Duodenal mucosa (tissue), 2 donors: ENCODE measurements around the gene MGAT5B.
"Not testable (repeated sequence)": the region's sequence is repeated elsewhere in the genome, so short reads cannot be mapped to it uniquely, and the experiment has no call there.

Source experiments
- H3K27ac ChIP-seq: one replicate; pipeline ENCODE4 v1.7.0; 2013; ENCODE audit warnings: low read depth, low read length
- H3K27me3 ChIP-seq, 2 donors: one replicate each; pipeline ENCODE4 v1.7.0; 2013; ENCODE audit warnings: low read length in 2 of 2, control low read depth in 1 of 2; ENCODE audit not compliant: insufficient read depth in 2 of 2, control insufficient read depth in 1 of 2
- H3K36me3 ChIP-seq, 2 donors: one replicate each; pipeline ENCODE4 v1.7.0; 2013; ENCODE audit warnings: low read length in 2 of 2, control low read depth in 1 of 2; ENCODE audit not compliant: insufficient read depth in 2 of 2, control insufficient read depth in 1 of 2
- H3K4me1 ChIP-seq, 2 donors: one replicate each; pipeline ENCODE4 v1.7.0; 2013; ENCODE audit warnings: low read length in 2 of 2, control low read depth in 1 of 2; ENCODE audit not compliant: insufficient read depth in 2 of 2, control insufficient read depth in 1 of 2
- H3K4me3 ChIP-seq, 2 donors: one replicate each; pipeline ENCODE4 v1.7.0; 2013; ENCODE audit warnings: low read length in 2 of 2, low read depth in 1 of 2
- H3K9ac ChIP-seq, 2 donors: one replicate each; pipeline ENCODE4 v1.7.0; 2013; ENCODE audit warnings: low read length in 2 of 2, low read depth in 1 of 2
- H3K9me3 ChIP-seq, 2 donors: one replicate each; pipeline ENCODE4 v1.7.0; 2013; ENCODE audit warnings: low read length in 2 of 2, control low read depth in 1 of 2; ENCODE audit not compliant: control insufficient read depth in 1 of 2

The MGAT5B gene

DNA sequence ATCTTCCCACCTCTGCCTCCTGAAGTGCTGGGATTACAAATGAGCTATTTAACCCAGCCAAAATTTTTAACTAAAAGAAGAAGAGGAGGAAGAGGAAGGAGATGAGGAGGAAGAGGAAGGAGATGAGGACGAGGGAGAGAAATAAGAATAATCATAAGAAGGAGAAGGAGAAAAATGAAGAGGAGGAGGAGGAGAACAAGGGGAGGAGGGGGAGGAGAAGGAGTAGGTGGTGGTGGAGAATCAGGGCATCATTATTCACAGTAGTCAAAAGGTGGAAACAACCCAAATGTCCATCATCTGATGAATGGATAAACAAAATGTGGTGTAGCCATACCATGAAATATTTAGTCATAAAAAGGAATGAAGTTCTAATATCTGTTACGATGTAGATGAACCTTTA lies 21.2 kb upstream of the MGAT5B start:
- Histone ChIP-seq H3K27ac (no peak overlapping the region), H3K36me3 (no peaks in the 10 kb centered on the region), H3K4me3 (no peak overlapping the region), H3K4me1 (no peaks in the 10 kb centered on the region), H3K9me3 (no peaks in the 10 kb centered on the region), H3K27me3 (peaks cover 10 to 16% of the 10 kb centered on the region in 2 donors), H3K9ac (no peak overlapping the region)

DNA sequence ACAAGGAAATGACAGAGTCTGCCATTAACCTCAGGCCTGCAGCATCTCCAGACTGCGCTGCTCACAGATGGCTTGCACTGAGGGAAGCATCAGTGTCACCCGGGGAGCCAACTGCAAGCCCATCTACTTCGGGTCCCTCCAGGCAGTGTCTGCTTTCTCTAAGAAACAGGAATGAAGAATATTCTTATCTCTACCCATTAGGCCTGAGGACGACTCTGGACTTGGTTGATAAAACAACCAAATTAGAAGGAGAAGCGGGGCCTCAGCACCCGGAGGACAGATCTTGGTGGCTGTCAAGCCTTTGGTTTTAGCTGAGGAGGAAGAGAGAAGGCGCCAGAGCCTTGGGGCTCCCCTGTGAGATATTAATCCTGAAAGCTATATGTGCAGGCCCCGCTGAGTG lies 19.5 kb upstream of the MGAT5B start:
- peaks cover 10 to 16% of the 10 kb centered on the region in 2 donors for H3K27me3 ChIP-seq
- H3K36me3 ChIP-seq, result no peaks in the 10 kb centered on the region
- no peak overlapping the region for H3K4me3 ChIP-seq
- H3K9me3 ChIP-seq, result no peaks in the 10 kb centered on the region
- H3K27ac ChIP-seq, result no peak overlapping the region
- no peaks in the 10 kb centered on the region for H3K4me1 ChIP-seq
- H3K9ac ChIP-seq, result no peak overlapping the region

DNA sequence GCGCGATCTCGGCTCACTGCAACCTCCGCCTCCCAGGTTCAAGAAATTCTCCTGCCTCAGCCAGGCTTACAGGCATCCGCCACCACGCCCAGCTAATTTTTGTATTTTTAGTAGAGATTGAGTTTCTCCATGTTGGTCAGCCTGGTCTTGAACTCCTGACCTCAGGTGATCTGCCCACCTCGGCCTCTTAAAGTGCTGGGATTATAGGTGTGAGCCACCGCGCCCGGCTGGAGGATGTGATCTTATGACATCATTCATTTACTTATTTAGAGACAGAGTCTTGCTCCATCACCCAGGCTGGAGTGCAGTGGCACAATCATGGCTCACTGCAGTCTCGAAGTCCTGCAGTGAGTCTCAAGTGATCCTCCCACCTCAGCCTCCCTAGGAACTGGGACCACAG lies 19.0 kb upstream of the MGAT5B start:
- H3K9me3 ChIP-seq, H3K27ac ChIP-seq, H3K4me1 ChIP-seq, H3K4me3 ChIP-seq, H3K9ac ChIP-seq, H3K36me3 ChIP-seq: not testable (repeated sequence)
- H3K27me3 ChIP-seq, result peaks cover 5 to 11% of the 10 kb centered on the region in 2 donors

DNA sequence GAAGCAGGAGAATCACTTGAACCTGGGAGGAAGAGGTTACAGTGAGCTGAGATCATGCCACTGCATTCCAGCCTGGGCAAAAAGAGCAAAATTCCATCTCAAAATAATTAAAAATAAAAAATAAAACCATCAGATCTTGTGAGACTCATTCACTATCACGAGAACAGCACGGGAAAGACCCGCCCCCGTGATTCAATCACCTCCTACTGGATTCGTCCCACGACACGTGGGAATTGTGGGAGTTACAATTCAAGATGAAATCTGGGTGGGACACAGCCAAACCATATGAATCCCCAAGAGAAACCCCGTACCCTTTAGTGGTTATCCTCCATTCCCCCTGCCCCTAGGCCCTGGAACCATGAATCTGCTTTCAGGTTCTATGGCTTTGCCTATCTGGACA lies 15.4 kb upstream of the MGAT5B start:
- no peaks in the 10 kb centered on the region for H3K9me3 ChIP-seq
- H3K27me3 ChIP-seq, result no peaks in the 10 kb centered on the region
- H3K27ac ChIP-seq, result no peak overlapping the region
- no peak overlapping the region for H3K4me3 ChIP-seq
- no peak overlapping the region for H3K9ac ChIP-seq
- no peaks in the 10 kb centered on the region for H3K4me1 ChIP-seq
- no peaks in the 10 kb centered on the region for H3K36me3 ChIP-seq

DNA sequence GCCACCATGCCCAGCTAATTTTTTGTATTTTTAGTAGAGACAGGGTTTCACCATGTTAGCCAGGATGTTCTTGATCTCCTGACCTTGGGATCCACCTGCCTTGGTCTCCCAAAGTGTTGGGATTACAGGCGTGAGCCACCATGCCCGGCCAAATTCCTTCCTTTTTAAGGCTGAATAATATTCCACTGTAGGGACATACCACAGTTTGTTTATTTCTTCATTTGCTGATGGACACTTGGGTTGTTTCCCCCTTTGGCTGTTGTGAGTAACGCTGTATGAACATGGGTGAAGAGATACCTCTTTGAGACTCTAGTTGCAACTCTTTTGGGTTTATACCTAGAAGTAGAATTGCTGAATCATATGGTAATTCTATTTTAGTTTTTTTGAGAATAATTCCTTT lies 13.1 kb upstream of the MGAT5B start:
- Histone ChIP-seq H3K27me3 (no peaks in the 10 kb centered on the region), H3K27ac (no peak overlapping the region), H3K9me3 (no peaks in the 10 kb centered on the region), H3K4me1 (no peaks in the 10 kb centered on the region), H3K36me3 (no peaks in the 10 kb centered on the region), H3K9ac (no peak overlapping the region), H3K4me3 (no peak overlapping the region)

DNA sequence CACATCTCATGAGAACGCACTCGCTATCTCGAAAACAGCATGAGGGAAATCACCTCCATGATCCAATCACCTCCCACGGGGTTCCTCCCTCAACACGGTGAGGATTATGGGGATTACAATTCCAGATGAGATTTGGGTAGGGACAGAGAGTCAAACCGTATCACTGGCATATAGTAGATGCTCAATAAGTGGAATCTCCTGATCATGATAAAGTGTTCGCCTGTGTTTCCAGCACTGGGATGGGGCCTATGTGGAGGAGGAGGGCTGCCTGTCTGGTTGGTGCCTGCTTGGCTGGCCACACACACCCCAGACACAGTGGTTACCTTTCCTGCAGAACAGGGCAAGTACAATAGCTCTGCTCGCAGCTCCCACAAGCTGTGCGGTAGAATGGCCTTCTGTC lies 6.1 kb upstream of the MGAT5B start:
- no peak overlapping the region for H3K4me3 ChIP-seq
- peaks cover 14% of the 10 kb centered on the region in 2 donors for H3K27me3 ChIP-seq
- H3K9ac ChIP-seq, result no peak overlapping the region
- no peak overlapping the region for H3K27ac ChIP-seq
- H3K9me3 ChIP-seq, result no peaks in the 10 kb centered on the region
- H3K4me1 ChIP-seq, result no peaks in the 10 kb centered on the region
- no peaks in the 10 kb centered on the region for H3K36me3 ChIP-seq

DNA sequence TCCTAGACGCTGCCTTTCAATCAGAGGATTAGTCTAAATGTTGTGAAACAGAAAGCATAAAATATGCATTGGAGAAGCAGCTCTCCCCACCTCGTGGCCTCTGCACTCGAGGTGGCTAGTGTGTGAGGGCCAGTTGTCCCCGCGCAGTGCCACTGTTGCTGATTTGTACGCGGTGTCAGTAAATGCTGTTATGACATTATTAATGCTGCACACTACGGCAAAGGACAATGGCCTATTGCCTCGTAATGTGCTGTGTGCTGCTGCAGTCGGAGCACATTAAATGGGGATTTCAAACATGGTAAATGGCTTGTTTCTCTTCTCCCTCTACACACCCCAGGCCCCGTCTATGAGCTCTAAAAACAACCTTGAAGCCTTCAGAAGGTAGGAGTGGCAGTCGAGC lies 5.7 kb upstream of the MGAT5B start:
- Histone ChIP-seq H3K4me1 (no peaks in the 10 kb centered on the region), H3K27me3 (peaks cover 17 to 18% of the 10 kb centered on the region in 2 donors), H3K36me3 (no peaks in the 10 kb centered on the region), H3K9me3 (no peaks in the 10 kb centered on the region), H3K27ac (no peak overlapping the region), H3K9ac (no peak overlapping the region), H3K4me3 (no peak overlapping the region)

DNA sequence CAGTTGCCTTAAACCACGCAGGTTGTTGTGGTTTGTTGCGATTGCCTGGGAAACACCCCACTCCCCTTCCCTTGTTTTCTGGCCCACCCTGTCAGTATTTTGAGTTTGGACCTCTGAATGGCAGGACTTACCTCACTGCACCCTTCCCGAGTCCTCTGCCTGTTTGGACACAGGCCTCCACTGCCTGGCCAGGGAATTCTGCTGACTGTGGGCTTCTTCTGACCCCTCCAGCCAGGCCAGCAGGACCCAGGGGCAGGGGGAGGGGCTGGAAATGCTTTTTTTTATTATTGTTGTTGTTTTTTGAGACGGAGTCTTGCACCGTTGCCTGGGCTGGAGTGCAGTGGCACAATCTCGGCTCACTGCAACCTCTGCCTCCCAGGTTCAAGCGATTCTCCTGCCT lies 4.2 kb upstream of the MGAT5B start:
- H3K27me3 ChIP-seq, result peaks cover 27% of the 10 kb centered on the region in 2 donors

DNA sequence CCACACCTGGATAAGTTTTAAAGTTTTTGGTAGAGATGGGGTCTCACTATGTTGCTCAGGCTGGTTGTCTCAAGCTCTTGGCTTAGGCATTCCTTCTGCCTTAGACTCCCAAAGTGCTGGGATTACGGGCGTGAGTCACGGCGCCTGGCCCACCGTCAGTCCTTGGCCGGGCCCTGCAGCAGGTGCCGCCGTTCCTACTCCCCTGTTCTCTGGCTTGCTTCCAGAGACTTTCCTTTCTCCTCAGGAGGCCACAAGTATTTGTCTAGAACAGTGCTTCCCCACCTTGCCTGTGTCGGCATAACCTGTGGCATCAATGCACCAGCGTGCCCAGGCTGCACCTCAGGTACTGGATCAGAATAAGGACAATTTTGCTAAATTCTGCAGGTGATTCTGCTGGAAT lies 3.0 kb upstream of the MGAT5B start:
- H3K27me3 ChIP-seq, result peaks cover 34 to 39% of the 10 kb centered on the region in 2 donors
- H3K9ac ChIP-seq, result no peak overlapping the region
- H3K27ac ChIP-seq, result no peak overlapping the region
- H3K36me3 ChIP-seq, result no peaks in the 10 kb centered on the region
- H3K9me3 ChIP-seq, result no peaks in the 10 kb centered on the region
- H3K4me3 ChIP-seq, result no peak overlapping the region
- H3K4me1 ChIP-seq, result no peaks in the 10 kb centered on the region

More for the DNA sequence above, 4.2 kb upstream of the MGAT5B start:
- H3K4me3 ChIP-seq, result no peak overlapping the region
- H3K4me1 ChIP-seq, result no peaks in the 10 kb centered on the region
- no peaks in the 10 kb centered on the region for H3K9me3 ChIP-seq
- no peak overlapping the region for H3K27ac ChIP-seq
- no peaks in the 10 kb centered on the region for H3K36me3 ChIP-seq
- no peak overlapping the region for H3K9ac ChIP-seq

DNA sequence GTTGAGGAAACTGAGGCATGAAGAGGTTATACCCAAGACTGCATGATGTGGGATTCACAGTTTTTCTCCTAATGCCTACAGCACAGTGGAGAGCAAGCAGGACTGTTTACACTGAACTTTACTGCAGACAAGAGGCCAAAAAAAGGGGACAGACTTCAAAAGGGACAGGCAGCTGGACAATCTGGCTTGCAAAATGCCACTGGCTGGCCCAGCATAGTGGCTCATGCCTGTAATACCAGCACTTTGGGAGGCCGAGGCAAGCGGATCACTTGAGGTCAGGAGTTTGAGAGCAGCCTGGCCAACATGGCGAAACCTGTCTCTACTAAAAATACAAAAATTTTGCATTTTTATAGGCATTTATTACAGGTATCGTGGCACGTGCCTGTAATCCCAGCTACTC lies 2.0 kb upstream of the MGAT5B start:
- Histone ChIP-seq H3K27ac (no peak overlapping the region), H3K4me3 (no peak overlapping the region), H3K4me1 (no peaks in the 10 kb centered on the region), H3K9ac (no peak overlapping the region), H3K27me3 (peaks cover 45 to 48% of the 10 kb centered on the region in 2 donors), H3K9me3 (no peaks in the 10 kb centered on the region), H3K36me3 (no peaks in the 10 kb centered on the region)
